PC-3 (cell line): ENCODE results near the gene PSMD3.

ENCODE experiments used
- CTCF ChIP-seq: fragments of 300-600 bp; sonication (generic); conservative IDR thresholded peaks from 2 replicates; pipeline ENCODE4 v1.5.1; 2017; ENCODE audit warnings: antibody characterized with exemption, low read depth, mild to moderate bottlenecking, low read length
- EZH2 ChIP-seq: fragments of 300-600 bp; sonication (generic); IDR thresholded peaks from one replicate; pipeline ENCODE4 v1.6.1; 2017; ENCODE audit warnings: antibody characterized with exemption, mild to moderate bottlenecking, low read length; ENCODE audit not compliant: unreplicated experiment

- TF ChIP-seq CTCF (no peak), EZH2 (no peak)
Observed at GRCh38 chr17:39943702-39944392, 36.8 kb upstream of the PSMD3 start.
